Activated T-cell treated with anti-CD3 and anti-CD28 coated beads for 4 hours (primary cell): ENCODE measurements around the gene NDUFA13.

Experiments
- DNase-seq: peaks from one replicate; pipeline ENCODE4 v3.0.0-alpha.2; 2020

Gene NDUFA13

GRCh38 chr19:19534556-19535265 lies 18.7 kb downstream of the NDUFA13 start:
- DNase-seq: no peak

GRCh38 chr19:19535311-19536191 lies 19.5 kb downstream of the NDUFA13 start:
- DNase-seq: no peak

DNA sequence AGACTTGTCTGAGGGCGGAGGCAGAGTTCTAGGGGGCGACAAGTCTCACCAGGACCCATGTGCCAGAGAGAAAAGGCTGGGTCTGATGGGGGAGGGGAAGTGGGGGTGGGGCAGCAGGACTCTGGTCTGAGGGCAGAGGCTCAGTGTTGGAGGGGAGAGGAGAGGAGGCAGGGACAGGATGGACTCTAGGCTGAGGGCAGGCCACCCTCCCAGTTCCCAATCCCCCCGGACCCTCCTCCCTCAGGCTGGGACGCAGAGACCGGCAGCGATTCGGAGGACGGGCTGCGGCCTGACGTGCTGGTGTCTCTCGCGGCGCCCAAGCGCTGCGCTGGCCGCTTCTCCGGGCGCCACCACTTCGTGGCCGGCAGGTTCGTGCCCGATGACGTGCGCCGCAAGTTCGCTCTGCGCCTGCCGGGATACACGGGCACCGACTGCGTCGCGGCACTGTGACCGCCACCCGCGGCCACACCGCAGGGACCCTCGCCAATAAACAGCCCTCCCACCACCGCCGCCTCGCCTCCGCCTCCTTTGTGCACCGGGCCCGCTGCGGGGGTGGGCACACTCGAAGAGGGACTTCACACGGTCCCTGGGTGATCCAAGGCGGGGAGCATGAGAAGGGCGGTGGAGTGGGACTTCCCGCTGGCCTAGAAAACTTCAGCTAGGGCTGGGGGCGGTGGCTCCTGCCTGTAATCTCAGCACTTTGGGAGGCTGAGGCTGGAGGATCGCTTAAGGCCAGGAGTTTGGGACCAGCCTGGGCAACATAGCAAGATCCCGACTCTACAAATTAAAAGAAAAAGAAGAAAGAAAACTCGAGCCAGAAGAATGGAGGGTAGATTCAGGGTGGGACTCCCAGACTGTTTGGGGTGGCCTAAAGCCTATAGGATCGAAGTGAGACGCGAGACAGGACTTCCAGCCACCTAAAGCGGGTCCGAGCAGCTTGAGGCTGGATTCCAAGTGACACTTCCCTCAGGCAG lies 21.3 kb downstream of the NDUFA13 start:
- no peak for DNase-seq

- peak; percentile 25 for DNase-seq
Observed at GRCh38 chr19:19538061-19538784, 22.2 kb downstream of the NDUFA13 start, which contains the start of gene CILP2. Gene CILP2 (plus strand): TSS chr19:19538265. CDS start chr19:19538350, 85 bp downstream.

GRCh38 chr19:19538785-19539166 lies 22.8 kb downstream of the NDUFA13 start:
- DNase-seq: no peak

- DNase-seq: no peak
Observed at GRCh38 chr19:19539698-19540063, 23.7 kb downstream of the NDUFA13 start.

DNA sequence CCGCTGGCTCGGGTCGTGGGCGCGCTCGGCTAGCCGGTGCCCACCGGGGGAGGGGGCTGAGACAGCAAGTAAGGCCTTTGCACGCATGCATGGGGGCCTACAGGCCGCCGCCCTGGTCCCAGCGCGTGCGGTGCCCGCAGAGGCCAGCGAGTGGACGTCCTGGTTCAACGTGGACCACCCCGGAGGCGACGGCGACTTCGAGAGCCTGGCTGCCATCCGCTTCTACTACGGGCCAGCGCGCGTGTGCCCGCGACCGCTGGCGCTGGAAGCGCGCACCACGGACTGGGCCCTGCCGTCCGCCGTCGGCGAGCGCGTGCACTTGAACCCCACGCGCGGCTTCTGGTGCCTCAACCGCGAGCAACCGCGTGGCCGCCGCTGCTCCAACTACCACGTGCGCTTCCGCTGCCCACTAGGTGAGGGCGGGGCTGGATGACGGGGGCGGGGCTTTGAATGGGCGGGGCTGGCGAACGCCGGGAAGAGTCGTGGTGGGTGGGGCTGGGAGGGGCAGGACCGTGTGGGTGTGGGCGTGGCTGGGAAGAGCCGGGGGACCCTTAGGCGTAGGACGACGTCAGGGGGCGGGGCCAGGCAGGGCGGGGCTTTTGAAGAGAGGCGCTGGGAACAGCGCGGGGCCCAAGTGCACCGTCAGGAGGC lies 24.2 kb downstream of the NDUFA13 start:
- DNase-seq: peak; percentile 68

DNA sequence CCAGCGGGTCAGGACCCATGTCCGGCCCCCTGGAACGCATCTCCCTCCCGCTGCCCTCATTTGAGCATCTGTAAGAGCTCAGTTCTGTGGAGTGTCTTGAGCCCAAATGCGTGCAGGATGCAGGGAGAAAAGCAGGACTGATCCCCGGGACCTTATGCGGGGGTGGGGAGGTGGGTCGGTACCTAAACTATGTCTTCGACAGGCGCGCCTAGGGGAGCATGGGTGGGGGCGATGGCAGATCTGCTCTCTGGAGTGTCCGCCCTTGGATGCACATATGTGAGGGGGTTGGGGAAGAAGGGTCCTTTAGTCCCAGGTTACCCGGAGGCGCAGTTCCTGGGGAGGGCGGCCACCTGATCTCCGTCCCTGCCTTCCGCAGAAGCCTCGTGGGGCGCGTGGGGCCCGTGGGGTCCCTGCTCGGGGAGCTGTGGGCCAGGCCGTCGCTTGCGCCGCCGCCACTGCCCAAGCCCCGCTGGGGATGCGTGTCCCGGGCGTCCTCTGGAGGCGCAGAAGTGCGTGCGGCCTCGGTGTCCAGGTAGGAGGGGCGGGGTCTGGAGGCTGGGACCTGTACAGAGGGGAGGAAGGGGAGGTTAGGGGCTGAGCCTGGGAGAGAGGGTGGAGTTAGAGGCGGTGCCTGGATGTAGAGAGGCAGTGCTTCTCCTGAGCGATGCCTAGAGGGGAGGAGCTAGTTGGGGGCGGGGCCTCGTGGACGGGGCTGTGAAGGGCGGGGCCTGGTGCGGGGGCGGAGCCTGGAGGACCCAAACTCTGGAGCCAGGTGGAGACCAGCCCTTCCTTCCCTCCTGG lies 24.9 kb downstream of the NDUFA13 start:
- DNase-seq: peak; percentile 65

DNA sequence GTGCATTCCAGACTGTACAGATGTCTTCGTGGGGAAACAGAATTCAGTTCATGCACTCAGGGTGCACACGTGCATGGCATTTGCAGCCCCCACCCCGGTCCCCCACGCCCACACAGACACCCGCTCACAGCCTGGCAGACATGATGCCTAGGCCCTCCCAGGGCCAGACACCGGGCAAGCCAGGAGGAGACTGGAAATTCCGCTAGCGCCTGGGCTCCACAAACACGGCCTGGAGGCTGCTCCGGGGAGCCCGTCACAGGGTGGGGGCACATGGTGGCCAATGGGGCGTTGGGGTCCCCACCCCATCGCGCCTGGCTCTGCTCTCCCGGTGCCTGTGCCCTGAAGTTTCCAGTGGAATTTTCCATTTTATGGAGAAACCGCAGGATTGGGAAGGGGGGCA lies 25.6 kb downstream of the NDUFA13 start:
- no peak for DNase-seq

GRCh38 chr19:19542507-19542906 lies 26.5 kb downstream of the NDUFA13 start:
- no peak for DNase-seq

GRCh38 chr19:19543101-19543500 lies 27.1 kb downstream of the NDUFA13 start:
- DNase-seq: no peak

- DNase-seq: no peak
Observed at GRCh38 chr19:19543640-19544039, 27.6 kb downstream of the NDUFA13 start.

GRCh38 chr19:19544257-19544953 lies 28.4 kb downstream of the NDUFA13 start:
- no peak for DNase-seq

DNA sequence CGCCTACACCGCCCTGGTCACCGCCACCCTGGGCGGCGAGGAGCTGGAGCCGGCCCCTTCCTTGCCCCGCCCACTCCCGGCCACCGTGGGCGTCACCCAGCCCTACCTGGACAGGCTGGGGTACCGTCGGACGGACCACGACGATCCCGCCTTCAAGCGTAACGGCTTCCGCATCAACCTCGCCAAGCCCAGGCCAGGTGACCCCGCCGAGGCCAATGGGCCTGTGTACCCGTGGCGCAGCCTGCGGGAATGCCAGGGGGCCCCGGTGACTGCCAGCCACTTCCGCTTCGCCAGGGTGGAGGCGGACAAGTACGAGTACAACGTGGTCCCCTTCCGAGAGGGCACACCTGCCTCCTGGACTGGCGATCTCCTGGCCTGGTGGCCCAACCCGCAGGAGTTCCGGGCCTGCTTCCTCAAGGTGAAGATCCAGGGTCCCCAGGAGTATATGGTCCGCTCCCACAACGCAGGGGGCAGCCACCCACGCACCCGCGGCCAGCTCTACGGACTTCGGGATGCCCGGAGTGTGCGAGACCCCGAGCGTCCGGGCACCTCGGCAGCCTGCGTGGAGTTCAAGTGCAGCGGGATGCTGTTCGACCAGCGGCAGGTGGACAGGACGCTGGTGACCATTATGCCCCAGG lies 29.0 kb downstream of the NDUFA13 start:
- DNase-seq: no peak

GRCh38 chr19:19545707-19546106 lies 29.7 kb downstream of the NDUFA13 start:
- DNase-seq: no peak

DNA sequence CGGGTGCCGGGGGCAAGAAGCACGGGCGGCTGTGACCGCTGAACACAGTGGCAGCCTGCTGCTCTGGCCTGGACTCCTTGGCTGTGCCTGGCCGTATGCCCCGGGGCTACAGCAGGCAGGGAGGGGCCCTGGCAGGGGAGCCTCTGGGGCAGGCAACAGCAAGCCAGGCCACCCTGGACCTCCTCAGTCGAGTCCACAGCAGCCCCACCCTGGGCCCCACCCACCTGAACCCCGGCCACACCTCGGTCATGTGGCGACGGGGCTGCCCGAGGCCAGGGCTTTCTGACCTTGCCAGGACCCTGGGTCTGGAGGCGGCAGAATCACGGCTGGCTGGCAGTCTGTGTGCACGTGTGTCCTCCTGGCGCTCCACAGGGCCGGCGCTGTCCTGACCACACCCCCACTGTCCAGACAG lies 30.7 kb downstream of the NDUFA13 start:
- DNase-seq: no peak

DNA sequence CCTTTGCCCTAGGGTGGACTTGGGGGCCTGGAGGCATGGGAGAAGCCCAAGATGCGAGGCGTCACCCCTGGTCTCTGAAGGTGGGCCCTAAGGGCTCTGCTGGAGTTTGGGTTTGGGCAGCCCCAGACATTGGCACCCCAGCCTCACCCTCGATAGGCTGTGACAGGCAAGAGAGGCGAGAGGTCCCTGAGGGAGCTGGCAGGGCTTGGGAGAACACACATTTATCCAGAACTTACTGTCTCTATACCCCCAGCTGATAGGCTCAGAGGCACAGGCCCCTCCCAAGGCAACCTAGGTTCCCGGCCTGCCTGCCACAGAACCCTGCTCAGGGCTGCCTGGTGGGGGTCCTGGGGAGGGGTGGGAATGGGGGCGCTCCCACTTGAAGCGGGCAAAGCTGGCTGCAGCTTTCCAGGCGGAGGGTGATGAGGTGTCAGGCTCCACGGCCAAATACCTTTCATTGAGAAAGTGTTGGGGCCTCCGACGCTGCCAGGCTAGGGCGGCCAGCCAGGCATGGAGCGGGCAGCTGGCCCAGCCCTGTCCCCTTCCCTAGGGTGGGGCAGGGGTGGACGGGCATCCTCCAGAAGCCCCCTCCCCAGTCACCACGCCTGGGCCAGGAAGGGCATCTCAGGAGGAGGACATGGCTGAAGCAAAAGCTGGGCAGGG lies 31.8 kb downstream of the NDUFA13 start:
- DNase-seq: no peak

DNA sequence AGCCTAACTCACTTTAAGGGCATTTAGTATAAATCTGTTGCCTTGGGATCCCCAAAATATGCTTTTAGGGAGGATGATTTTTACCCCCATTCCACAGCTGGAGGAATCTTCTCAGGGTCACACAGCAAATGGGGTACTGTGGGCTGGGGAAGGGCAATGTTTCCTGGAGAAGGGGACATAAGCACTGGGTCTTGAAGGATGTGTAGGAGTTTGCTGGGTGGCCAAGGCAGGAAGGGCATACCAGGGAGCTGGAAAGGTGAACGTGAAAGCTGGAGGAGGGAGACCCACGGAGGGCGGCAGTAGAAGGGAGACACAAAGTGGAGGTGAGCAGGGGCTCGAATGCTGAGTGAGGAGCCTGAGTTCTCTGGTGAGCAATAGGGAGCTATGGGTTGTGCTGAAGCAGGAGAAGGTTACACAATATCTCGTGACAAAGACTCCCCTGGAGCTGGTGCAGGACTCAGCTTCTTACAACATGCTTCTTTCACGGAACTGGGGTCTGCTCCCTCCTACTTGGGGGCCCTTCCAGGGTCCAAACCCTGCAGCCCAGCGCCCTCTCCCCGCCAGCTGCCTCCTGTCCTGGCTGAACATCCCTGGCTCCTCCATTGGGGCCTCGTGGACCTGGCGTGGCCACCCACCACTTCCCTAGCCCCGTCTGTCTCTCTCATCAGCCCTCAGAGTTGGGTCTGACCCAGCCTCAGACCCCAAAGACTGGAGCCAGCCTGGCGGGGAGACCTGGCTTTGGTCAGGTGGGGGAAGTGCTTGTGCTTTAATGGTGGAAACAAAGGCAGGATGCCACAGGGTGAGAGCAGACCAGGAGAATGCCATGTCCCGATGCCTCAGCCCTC lies 33.1 kb downstream of the NDUFA13 start:
- DNase-seq: no peak
